Bronchial epithelial cell (primary cell): ENCODE measurements around the gene CFAP46. TPM values are rescaled to one million over a fixed set of nuclear protein-coding genes. Genes with fewer than 3 reads are reported as not detected.
A peak's percentile ranks its signal among the peaks of the same experiment; 100 is the strongest.

Experiments used
- DNase-seq: peaks from one replicate; pipeline ENCODE4 v3.0.0-alpha.2; 2010; ENCODE audit warnings: low read depth
- FAIRE-seq: peaks from 2 replicates; lab custom pipeline; 2011; peaks lifted over from hg19 to GRCh38; lab: Jason Lieb, UNC
- H3K27me3 ChIP-seq: 2 replicates; pipeline ENCODE4 v1.5.1; 2011; ENCODE audit warnings: low read length; ENCODE audit not compliant: control insufficient read depth, insufficient read depth
- H3K36me3 ChIP-seq: 2 replicates; pipeline ENCODE4 v1.5.1; 2011; ENCODE audit warnings: low read length; ENCODE audit not compliant: control insufficient read depth, insufficient read depth
- H3K4me3 ChIP-seq: 2 replicates; pipeline ENCODE4 v1.5.1; 2011; ENCODE audit warnings: mild to moderate bottlenecking, low read depth, low read length, control low read depth
- CTCF ChIP-seq: IDR thresholded peaks from 2 replicates; pipeline ENCODE4 v1.5.1; 2011; ENCODE audit warnings: mild to moderate bottlenecking, moderate library complexity, low read length, control low read depth, inconsistent platforms; ENCODE audit not compliant: insufficient read depth, severe bottlenecking
- total RNA-seq: library from RNA; depleted of rRNA; stranded (reverse); fragments of >200 nt; gene quantifications from 2 replicates; pipeline ENCODE4 v1.2.1, GENCODE V29; 2014

Gene CFAP46
- total RNA-seq, 1 donor from 2014 or later, result 0.26 TPM

DNA sequence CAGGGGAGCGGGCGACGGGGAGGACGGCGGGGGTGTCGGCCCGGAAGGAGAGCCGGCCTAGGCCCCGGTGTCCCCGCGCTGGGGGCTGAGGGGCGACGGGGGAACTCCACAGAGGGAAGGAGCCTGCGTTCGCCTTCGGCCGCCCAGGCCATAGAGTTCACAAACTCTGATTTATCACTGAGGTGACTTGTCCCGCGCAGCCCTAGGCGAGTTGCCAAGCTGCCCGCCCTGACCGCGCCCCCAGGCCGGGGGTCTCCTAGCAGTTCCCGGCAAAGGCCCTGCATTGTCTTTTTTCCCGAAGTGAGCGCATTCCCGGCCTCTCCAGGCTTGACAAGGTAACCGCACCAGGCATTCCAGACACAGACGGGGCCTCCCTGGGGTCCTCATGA is 153.5 kb downstream of the CFAP46 start:
- FAIRE-seq, result no peak
- Histone ChIP-seq H3K36me3 (no peaks in the 10 kb centered on the region), H3K4me3 (no peak overlapping the region), H3K27me3 (peaks cover 17% of the 10 kb centered on the region)
- DNase-seq, result no peak
- no peak for TF ChIP-seq CTCF

DNA sequence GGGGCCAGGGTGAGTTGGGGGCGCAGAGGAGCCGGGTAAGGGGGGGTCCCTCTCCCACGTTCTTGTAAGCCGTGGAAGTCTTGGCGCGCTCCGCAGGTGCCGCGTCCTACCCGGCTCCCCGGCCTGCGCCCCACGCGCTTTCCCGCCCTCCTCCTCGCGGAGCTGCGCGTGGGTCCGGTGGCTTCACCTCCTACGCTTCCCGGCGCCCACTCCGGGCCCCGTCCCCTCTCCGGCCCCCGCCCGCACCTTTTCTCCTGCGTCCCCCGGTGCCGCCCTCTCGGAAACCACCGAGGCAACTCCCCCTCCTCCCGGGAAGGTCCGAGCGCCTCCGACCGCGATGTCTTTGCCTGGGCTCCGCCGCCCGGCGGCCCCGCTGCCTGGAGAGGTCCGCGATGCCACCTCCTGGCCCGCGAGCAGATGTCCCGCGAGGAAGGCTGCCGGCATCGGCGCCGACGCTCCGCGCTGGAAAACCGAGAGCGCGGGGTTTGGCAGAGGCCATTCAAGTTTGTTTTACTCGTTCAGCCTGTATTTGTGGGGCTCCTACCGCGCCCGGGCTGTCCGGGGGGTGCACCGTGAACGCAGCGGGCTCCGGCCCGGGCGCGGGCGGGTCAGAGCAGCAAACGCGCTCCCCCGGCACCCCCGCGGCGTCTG is 154.1 kb downstream of the CFAP46 start:
- no peaks in the 10 kb centered on the region for H3K36me3 ChIP-seq
- H3K27me3 ChIP-seq, result peaks cover 17% of the 10 kb centered on the region
- DNase-seq, result no peak
- TF ChIP-seq CTCF, result peak; percentile 25
- H3K4me3 ChIP-seq, result no peak overlapping the region
- no peak for FAIRE-seq

DNA sequence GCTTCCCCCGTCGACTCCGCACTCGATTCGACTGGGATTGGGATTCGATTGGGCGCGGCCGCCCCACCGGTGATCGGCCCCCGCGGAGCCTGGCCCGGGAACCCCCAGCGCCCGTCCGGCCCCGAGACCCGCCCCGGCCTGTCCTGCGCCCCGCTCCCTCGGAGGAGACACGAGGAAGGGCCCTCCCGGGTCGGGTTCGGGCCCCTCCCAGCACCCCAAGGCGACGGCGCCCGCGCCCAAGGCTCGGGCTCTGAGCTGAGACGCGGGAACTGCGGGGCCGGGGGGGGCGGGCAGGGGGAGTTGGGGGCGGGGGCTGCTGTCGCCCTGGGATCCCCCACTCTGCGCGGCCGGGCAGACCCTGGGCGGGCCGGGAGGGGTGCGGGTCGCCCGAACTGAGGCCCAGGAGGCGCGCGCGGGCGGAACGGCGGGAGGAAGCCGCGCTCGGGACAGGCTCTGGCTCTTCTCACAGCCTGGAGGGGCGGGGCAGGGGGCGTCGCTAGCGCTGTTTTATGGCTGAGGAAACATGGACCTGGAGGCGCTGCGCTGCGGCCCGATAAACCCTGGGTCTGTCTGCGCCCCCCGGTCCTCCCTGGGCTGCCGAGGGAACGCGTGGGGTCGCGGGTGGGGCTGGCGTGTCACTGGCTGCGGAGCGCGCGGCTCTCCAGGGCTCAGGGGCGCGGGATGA is 154.7 kb downstream of the CFAP46 start:
- Histone ChIP-seq H3K27me3 (peaks cover 17% of the 10 kb centered on the region), H3K4me3 (no peak overlapping the region), H3K36me3 (no peaks in the 10 kb centered on the region)
- no peak for DNase-seq
- TF ChIP-seq CTCF, result no peak
- FAIRE-seq, result no peak

- no peak for TF ChIP-seq CTCF
- no peak overlapping the region for H3K4me3 ChIP-seq
Measured at GRCh38 chr10:132786884-132787494, 155.4 kb downstream of the CFAP46 start.

GRCh38 chr10:132786476-132786883 is 155.9 kb downstream of the CFAP46 start:
- TF ChIP-seq CTCF, result no peak
- no peaks in the 10 kb centered on the region for H3K36me3 ChIP-seq
- no peak for DNase-seq
- FAIRE-seq, result no peak
- H3K27me3 ChIP-seq, result peaks cover 17% of the 10 kb centered on the region
- H3K4me3 ChIP-seq, result no peak overlapping the region

More at GRCh38 chr10:132786884-132787494, 155.4 kb downstream of the CFAP46 start:
- DNase-seq (no peak), FAIRE-seq (no peak)
- Histone ChIP-seq H3K36me3 (no peaks in the 10 kb centered on the region), H3K27me3 (peaks cover 17% of the 10 kb centered on the region)
